ENCODE results near the gene CTNNB1.

The CTNNB1 gene

GRCh38 chr3:41198950-41199865 lies at the start of gene CTNNB1:
Gene CTNNB1 (plus strand): TSS chr3:41199505. CDS start chr3:41224069, 24,564 bp downstream.
- DNase-seq: peak; percentile 94

GRCh38 chr3:41155834-41156233 lies 43.5 kb upstream of the CTNNB1 start:
- no peak for DNase-seq

- DNase-seq: no peak
Observed at GRCh38 chr3:41158947-41159346, 40.4 kb upstream of the CTNNB1 start.

DNA sequence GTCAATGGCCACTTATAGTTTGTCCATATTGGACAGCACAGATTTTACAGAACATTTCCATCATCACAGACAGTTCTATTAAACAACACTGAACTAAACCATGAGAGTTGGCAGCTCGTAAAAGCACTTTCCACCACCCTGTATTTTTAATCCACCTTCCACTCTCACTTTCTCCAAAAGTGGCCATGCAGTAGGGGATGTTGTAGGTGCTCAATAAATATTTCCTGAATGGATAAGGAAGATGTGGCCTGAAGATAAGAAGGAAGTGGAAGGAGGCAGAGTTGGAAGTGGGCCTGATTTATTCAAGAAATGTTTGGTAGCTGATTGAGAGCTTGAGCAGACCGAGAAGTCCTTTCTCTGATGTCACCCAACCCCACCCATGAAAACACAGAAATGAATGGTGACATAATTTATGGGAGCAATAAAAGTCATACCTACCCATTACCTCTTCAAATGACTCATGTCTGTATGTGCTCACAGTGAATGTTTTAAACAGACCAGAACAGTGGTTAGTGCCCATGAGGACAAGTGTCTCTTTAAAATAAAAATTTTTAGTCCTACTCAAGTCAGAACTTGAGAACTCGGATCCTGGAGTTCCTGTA lies 39.6 kb upstream of the CTNNB1 start:
- DNase-seq: no peak

DNA sequence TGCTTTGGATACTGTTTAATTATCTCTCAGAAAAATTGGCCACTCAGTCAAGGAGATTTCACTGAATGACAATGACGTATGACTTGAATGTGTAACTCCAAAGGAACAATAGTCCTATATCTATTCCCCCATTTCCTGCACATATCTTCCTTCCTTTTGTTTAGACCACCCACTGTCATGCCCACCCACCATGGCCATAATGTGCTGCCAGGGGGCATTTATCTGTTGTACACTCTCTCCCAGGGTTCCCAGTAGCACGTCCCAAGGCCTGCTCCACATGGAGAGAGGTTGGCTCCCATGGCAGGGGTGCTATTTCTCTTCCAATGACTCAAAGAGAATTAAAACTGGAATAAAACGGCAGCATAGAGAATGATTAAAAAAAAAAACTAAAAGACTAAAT lies 36.8 kb upstream of the CTNNB1 start:
- no peak for DNase-seq

DNA sequence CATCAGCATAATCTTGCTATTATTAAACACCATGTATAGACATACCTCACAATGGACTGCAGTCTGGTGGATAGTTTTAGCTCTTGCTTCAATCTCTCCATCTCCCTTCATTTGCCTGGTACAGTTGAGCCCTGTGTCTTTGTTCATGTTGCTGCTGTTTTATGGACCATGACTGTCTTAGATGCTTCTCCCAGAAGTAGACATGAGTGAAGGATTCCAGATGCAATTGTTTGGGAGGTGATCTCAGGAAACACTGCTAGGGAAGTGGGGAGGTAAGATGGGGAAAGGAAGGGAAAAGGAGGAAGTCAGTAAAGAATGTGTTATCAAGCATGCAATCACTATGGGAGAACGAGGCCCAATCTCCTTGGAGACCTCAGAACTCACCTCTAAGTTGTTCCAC lies 36.3 kb upstream of the CTNNB1 start:
- DNase-seq: no peak

- no peak for DNase-seq
Observed at GRCh38 chr3:41163421-41163820, 35.9 kb upstream of the CTNNB1 start.

- no peak for DNase-seq
Observed at GRCh38 chr3:41164777-41165176, 34.5 kb upstream of the CTNNB1 start.

DNA sequence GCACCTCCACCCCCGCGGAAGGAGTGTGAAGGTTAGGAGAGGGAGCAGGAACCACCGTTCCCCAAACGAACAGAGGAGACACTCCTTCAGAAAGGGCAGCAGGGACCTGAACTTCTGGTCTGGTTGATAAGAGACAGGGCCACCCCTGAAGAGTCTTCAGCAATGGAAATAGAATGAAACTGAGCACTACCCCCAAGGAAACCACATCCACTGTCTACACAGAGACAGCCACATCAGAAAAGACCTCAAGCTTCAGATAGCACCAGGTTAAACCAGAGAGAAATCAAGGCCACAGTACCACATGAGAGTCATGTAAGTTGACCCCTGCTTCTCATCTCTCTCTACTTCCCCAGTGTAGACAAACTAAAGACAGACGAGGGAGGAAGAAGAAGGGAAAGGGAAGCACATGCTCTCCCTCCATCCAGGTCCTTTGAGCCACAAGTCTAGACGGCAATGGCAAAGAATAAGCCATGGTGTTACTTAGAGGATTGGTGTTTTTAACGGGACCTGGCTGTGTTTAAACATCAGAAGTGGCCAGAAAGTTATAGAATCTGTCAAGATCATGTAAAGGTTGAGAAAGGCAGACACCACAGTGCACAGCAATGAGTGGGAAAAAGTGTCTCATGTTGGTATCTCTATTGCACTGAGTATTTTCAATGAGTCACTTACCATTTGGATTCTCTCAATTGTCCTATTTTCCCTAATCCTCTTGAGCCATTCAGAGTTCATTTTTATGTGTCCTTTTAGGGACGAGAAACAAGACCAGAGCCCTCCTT lies 31.4 kb upstream of the CTNNB1 start:
- no peak for DNase-seq

DNA sequence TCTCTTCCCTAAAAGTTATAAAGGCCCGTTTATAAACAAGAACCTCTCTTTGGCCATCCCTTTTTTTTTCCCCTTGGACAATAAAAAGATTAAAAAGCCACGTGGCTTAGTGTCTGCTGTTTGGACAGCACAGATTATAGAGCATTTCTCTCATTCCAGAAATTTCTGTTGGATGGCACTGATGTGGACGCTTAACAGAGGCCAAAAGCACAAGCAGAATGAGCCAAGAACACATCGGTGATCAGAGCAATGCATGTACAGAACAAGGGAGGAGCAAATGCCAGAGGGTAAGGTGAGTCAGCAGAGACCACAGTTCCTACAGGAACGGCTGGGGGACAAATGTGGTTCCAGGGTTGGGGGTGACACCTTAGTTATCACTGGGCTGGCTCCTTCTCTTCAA lies 30.3 kb upstream of the CTNNB1 start:
- DNase-seq: no peak

DNA sequence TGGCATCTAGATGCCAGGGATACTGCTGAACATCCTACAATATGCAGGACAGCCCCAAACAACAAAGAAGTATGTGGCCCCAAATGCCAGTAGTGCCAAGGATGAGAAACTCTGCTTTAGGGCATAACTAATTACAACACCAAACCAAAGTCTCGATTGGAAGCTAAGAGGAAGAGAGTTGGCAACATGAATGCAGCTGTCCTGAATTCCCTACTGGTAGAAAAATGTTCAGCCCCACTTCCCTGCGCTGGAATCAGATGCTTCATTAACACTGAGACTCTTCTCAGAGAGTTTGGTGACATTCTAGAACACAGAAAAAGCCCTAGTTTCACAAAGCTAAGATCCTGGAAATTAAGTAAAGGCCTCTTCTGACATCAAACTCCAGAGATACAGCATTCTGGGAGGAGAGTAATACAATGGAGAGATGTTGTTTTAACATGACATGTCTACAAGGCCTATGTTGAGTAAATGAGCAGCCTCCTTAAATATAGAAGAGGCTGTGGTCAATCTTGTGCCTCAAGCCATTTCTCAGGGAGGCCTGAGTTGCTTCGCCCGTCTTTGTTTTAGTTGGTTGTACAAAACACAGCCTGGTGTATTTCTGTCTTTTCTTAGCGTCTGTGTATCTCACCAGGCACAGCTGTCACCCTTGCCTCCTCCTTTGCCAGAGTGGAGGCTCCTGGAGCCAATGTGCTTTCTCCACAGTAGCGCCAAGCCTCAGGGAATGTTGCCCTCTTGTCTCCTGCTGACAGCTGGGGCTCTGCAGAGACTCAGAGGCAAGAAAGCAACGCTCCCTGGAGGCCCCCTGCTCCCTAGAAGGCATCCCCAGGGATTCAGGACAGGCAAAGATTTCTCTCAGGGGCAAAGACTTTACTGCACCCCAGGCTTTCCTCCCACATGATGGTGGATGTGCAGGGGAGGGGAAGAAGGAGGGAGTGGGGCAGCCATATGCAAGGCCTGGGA lies 25.1 kb upstream of the CTNNB1 start:
- no peak for DNase-seq

DNA sequence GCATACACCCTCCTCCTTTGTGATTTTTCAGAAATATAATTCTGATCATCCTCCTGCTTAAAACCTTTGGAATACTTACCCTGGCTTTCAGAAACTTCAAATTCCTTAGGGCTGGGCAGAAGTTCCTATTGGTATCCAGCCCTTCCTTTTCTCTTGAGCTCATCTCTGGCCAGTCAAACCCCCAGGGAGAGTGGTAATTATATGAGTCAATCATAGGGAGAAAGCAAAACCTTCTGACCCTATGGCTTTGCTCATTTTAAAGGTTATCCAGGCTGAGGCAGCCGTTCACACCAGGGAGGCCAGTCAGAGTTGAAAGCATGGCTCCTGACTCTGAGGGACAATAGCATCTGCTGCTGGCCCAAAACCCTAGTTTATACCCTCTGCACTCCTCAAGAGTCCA lies 23.9 kb upstream of the CTNNB1 start:
- no peak for DNase-seq

DNA sequence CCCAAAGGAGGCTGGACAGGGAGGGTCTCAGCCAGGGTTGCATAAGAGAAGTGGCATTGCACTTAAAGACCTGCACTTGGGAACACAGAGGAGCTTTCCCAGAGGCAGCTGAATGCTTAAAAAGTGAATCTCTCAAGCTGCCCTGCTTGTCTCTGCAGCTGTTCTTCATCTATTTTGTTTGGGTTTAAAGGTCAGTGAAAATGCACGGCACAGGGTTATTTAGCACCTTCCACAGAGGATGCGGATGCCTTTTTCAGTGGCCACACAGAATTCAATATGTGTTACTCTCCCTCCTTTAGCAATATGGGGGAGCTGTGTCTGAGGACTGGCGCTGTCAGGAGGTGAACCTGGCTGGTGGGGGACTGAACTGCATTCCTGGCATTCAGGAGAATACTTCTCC lies 22.7 kb upstream of the CTNNB1 start:
- DNase-seq: no peak

- DNase-seq: no peak
Observed at GRCh38 chr3:41178576-41178975, 20.7 kb upstream of the CTNNB1 start.

DNA sequence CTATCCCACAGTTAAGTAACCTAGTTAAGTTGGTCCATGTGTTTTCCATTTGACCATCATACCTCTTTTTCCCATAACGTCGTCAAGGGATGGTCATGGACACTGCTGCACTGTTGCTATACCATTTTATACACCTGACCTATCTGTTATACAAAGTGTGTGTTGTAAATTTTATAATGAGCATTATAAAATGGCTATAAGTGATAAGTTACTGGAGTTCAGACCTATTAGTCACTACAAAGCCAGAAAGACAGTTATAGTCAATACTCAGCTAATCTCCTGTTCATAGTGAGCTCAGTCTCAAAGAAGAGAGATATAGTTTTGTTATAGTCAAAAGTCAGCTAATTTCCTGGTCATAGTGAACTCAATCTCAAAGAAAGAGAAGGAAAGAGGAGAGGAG lies 18.9 kb upstream of the CTNNB1 start:
- no peak for DNase-seq

- DNase-seq: no peak
Observed at GRCh38 chr3:41182504-41183059, 16.7 kb upstream of the CTNNB1 start.

- DNase-seq: no peak
Observed at GRCh38 chr3:41184394-41184793, 14.9 kb upstream of the CTNNB1 start.

DNA sequence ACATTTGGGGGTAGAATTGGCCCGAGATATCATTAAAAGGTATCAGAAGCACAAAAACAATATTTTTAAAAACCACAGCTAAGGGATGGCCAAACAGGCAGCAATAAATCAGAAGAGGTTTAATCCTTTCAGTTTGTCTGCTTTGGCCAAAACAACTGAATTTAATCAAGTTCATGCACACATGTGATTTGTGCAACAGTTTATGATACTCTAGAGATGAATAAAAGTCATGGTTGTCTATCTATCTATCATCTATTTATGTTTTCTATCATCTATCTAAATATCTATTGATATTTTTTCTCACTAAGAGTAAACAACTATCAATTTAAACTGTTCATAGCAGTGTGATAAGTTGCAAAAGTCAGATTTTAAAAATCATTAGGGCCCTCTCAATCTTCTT lies 13.0 kb upstream of the CTNNB1 start:
- no peak for DNase-seq

DNA sequence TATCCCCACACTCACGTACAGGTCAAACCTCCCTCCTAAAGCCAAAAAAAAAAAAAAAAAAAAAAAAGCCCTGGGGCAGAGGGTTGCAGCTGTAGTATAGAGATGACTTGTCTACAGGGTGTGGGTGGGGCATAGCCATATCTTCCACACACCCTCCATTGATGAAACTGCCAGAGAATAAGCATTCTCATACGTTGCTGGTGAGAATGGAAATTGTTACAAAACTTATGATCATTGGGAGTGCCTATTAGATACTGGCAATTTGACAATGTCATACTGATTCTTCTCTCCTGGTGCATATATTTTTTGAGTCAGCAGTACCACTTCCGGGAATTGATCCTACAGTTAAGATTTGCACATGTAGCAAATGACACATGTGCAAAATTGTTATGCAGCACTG lies 11.0 kb upstream of the CTNNB1 start:
- no peak for DNase-seq

DNA sequence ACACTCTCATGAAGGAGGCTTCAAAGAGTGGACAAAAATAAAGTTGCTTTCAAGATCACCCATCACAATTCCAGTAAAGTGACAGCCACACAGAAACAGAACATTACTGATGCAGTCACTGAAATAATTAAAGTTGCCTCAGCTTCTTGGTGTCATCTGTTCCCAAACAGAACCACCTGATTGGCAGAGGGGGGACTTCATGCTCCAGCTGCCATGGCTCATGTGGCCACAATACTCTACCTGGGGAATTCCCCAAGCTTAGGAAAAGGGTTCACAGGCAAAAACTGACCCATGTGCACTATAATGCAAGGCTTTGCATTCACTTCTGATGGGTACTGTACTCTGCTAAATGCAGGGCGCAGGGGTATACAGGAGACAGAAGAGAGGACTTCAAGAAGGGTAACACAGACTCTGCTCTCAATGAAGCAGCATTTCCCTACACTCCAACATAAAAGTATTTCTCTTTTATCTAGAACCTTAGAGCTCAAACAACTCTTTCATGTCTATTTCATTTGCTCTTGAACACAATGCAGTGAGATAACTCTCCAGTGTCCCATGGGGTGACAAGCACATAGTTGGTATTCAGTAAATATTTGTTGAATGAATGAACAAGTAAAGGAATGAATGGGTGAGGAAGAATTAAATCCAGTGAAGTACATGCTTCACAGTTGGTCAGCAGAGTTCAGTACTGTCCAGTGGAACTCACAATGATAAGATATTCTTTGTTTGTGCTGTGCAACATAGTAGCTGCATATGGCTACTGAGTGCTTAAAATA lies 8.6 kb upstream of the CTNNB1 start:
- no peak for DNase-seq

- DNase-seq: no peak
Observed at GRCh38 chr3:41192885-41193284, 6.4 kb upstream of the CTNNB1 start.
